K562 (cell line): ENCODE measurements around the gene ST3GAL3. TPM values are rescaled to one million over a fixed set of nuclear protein-coding genes. Genes with fewer than 3 reads are reported as not detected.
A peak's percentile ranks its signal among the peaks of the same experiment; 100 is the strongest.

ENCODE experiments used
- ATAC-seq: fragments of 200-7000 bp; cut with Tn5 transposase; 3 replicates; pipeline ENCODE4 v1.9.1; 2020; ENCODE audit warnings: moderate library complexity
- BruUV-seq: library from RNA; stranded (reverse); fragments of 400-500 nt; replicated peaks from 2 replicates; lab custom pipeline; 2021; lab: Mats Ljungman, UMichigan
- CTCF ChIA-PET: fragments of 300-600 bp; formaldehyde crosslinking; extraction: SDS; loops from one replicate; lab custom pipeline; 2021; ENCODE audit warnings: low intra/inter-chr PET ratio; lab: Yijun Ruan, JAX
- POLR2A ChIA-PET: fragments of 300-600, 350-650 bp; sonication (Branson Sonifier 250); formaldehyde crosslinking; extraction: SDS; loops from one replicate; lab custom pipeline; 2021; ENCODE audit warnings: antibody characterized with exemption, inconsistent platforms; lab: Yijun Ruan, JAX
- DNase-seq, 4 experiments: peaks; one replicate each; pipeline versions ENCODE4 v3.0.0 to v3.0.0-alpha.2; 2011 to 2018; ENCODE audit warnings: low spot score in 3 of 4, mixed read lengths in 3 of 4; ENCODE audit errors: extremely low read depth in 1 of 4
- FAIRE-seq: peaks from 2 replicates; lab custom pipeline; 2011; peaks lifted over from hg19 to GRCh38; lab: Jason Lieb, UNC
- H2AFZ ChIP-seq: 2 replicates; pipeline ENCODE4 v1.6.0; 2011; ENCODE audit warnings: low read depth, low read length, control low read depth, inconsistent platforms
- H3K27ac ChIP-seq: fragments of 200-600 bp; 3 replicates; pipeline ENCODE4 v1.8.0; 2011; ENCODE audit warnings: low read depth, mild to moderate bottlenecking, control low read depth, inconsistent platforms, low read length, moderate library complexity, mixed read lengths; ENCODE audit errors: extremely low read depth
- H3K27me3 ChIP-seq, 2 experiments: fragments of 300-600 bp in 1 of 2; 2 replicates in 1 of 2; 3 replicates in 1 of 2; pipeline versions ENCODE4 v1.6.0 to v1.8.0; 2011; ENCODE audit warnings: inconsistent platforms in 2 of 2, low read length in 2 of 2, mild to moderate bottlenecking in 1 of 2, mixed read lengths in 1 of 2, moderate library complexity in 1 of 2; ENCODE audit not compliant: control insufficient read depth in 2 of 2, insufficient read depth in 2 of 2
- H3K36me3 ChIP-seq: fragments of 300-600 bp; 3 replicates; pipeline ENCODE4 v1.8.0; 2011; ENCODE audit warnings: mild to moderate bottlenecking, low read length, inconsistent platforms; ENCODE audit not compliant: control insufficient read depth, insufficient read depth
- H3K4me1 ChIP-seq, 2 experiments: fragments of 200-600 bp in 1 of 2; replicated peaks in 1 of 2; 2 replicates in 1 of 2; 3 replicates in 1 of 2; pipeline versions ENCODE4 v1.5.1 to v1.8.0; 2011; ENCODE audit warnings: inconsistent platforms in 2 of 2, low read length in 2 of 2, mild to moderate bottlenecking in 1 of 2, mixed read lengths in 1 of 2, moderate library complexity in 1 of 2; ENCODE audit not compliant: control insufficient read depth in 2 of 2, insufficient read depth in 2 of 2
- H3K4me2 ChIP-seq: 2 replicates; pipeline ENCODE4 v1.6.1; 2011; ENCODE audit warnings: low read length, control low read depth, inconsistent platforms, mixed read lengths; ENCODE audit not compliant: insufficient read depth
- H3K4me3 ChIP-seq: fragments of 200-600 bp; sonication (generic), shearing (Covaris generic); 2 replicates; pipeline ENCODE4 v1.5.1; 2016; ENCODE audit warnings: control low read depth, inconsistent platforms
- H3K79me2 ChIP-seq: fragments of 200-600 bp; 3 replicates; pipeline ENCODE4 v1.8.0; 2011; ENCODE audit warnings: low read length, inconsistent platforms; ENCODE audit not compliant: control insufficient read depth, insufficient read depth
- H3K9ac ChIP-seq, 2 experiments: 2 replicates each; pipeline versions ENCODE4 v1.6.0 to v1.6.1; 2011; ENCODE audit warnings: low read depth in 2 of 2, low read length in 2 of 2, control low read depth in 1 of 2, inconsistent platforms in 1 of 2, mild to moderate bottlenecking in 1 of 2, mixed read lengths in 1 of 2; ENCODE audit not compliant: insufficient read depth in 1 of 2
- H3K9me1 ChIP-seq: one replicate; pipeline ENCODE4 v1.6.0; 2011; ENCODE audit warnings: inconsistent platforms, mild to moderate bottlenecking, low read length, moderate library complexity; ENCODE audit not compliant: control insufficient read depth, insufficient read depth
- H3K9me3 ChIP-seq: replicated peaks from 2 replicates; pipeline ENCODE4 v1.5.1; 2011; ENCODE audit warnings: low read depth, low read length, inconsistent platforms; ENCODE audit not compliant: control insufficient read depth, insufficient read depth
- H4K20me1 ChIP-seq: replicated peaks from 2 replicates; pipeline ENCODE4 v1.6.1; 2011; ENCODE audit warnings: low read length, inconsistent platforms, mixed read lengths; ENCODE audit not compliant: control insufficient read depth, insufficient read depth
- DDX20 ChIP-seq: fragments of 450-650 bp; IDR thresholded peaks from 2 replicates; pipeline ENCODE4 v1.6.1; 2016; ENCODE audit warnings: missing genetic modification characterization, low read depth, mild to moderate bottlenecking, missing compliant biosample characterization, moderate library complexity
- SIN3B ChIP-seq: fragments of 450-650 bp; IDR thresholded peaks from 2 replicates; pipeline ENCODE4 v1.6.1; 2017; ENCODE audit warnings: low read depth, mild to moderate bottlenecking, moderate library complexity
- ZNF232 ChIP-seq: sonication (generic); formaldehyde crosslinking; IDR thresholded peaks from 2 replicates; pipeline ENCODE4 v1.8.0; 2022; ENCODE audit warnings: mild to moderate bottlenecking, missing genetic modification reagents
- ZNF589 ChIP-seq: fragments of 200-800 bp; sonication (Bioruptor generic); IDR thresholded peaks from 2 replicates; pipeline ENCODE4 v1.6.1; 2016; ENCODE audit warnings: low read depth, missing genetic modification characterization, missing compliant biosample characterization
- WGBS: fragments of 100-300 bp; shearing (Covaris generic); methylation state at CpG from one replicate; pipeline ENCODE4 v1.1.6; 2016; ENCODE audit warnings: low coverage, mixed read lengths; ENCODE audit not compliant: insufficient coverage; ENCODE audit errors: missing lambda C conversion rate; 5-methylcytosine and 5-hydroxymethylcytosine counted together
- in situ Hi-C: fragments of 300-500 bp; cut with MboI; formaldehyde crosslinking; loops from 4 replicates; pipeline ENCODE4 v1.15.0; 2018; ENCODE audit warnings: inconsistent platforms, mixed read lengths
- intact Hi-C: fragments of 100-400 bp; cut with micrococcal nuclease; formaldehyde crosslinking; loops from 2 replicates; pipeline ENCODE4 v1.14.2; 2022
- polyA plus RNA-seq, 8 experiments: library from polyadenylated mRNA; depleted of rRNA in 4 of 8; stranded (reverse) in 5 of 8; unstranded in 3 of 8; fragments of >200 nt; fragmentation: Nextera tagmentation in 2 of 8; fragmentation: Illumina TruSeq in 1 of 8; extraction: Ambion mirVana in 2 of 8; extraction: Trizol in 1 of 8; gene quantifications; 2 replicates each; pipeline versions ENCODE4 v1.2.1 to v1.2.3, GENCODE V29; 2011 to 2014; ENCODE audit warnings: inconsistent platforms in 1 of 8, missing spikeins in 1 of 8
- total RNA-seq, 7 experiments: library from RNA; depleted of rRNA in 6 of 7; stranded (reverse); fragments of >200 nt in 6 of 7; fragmentation: Illumina TruSeq in 2 of 7; extraction: Trizol in 2 of 7; gene quantifications; 2 replicates each; pipeline versions ENCODE4 v1.2.1 to v1.2.3, GENCODE V29; 2011 to 2021; ENCODE audit warnings: low replicate concordance in 1 of 7

The ST3GAL3 gene
- total and polyA plus RNA-seq, 9 of the 15 experiments (the other 6 are each of a cell fraction or from before 2014, with no cell fraction given): 1.2 to 18.9 (median 11.0) TPM

- no peaks in the 10 kb centered on the region for H3K27me3 ChIP-seq
- peaks cover 17 to 41% of the 10 kb centered on the region in 2 experiments for H3K4me1 ChIP-seq
- ChIA-PET CTCF (interaction anchor here (0.8 to 1.7 kb wide), 3 partner anchors 11 to 415 kb away, joined by 4 to 7 read pairs (median 4); partner anchors contain the start of genes ARTN and PTPRF), POLR2A (interaction anchor here (0.5 to 1.2 kb wide), 7 partner anchors 10 to 499 kb away, joined by 3 to 4 read pairs (median 3); partner anchors contain the start of gene DPH2)
- peak overlapping the region; percentile 98 for H3K4me2 ChIP-seq
- ATAC-seq: no peak
- TF ChIP-seq ZNF232: peak; percentile 10; the same call in 1 of the 2 replicates
- TF ChIP-seq ZNF589: 0 out of 2 replicates have a peak, but pooled peaks have one; percentile 19
- TF ChIP-seq SIN3B: 0 out of 2 replicates have a peak, but pooled peaks have one; percentile 8
- no peak for TF ChIP-seq DDX20 (tag)
- H3K79me2 ChIP-seq: peaks cover 39% of the 10 kb centered on the region
- no peak for FAIRE-seq
- in situ Hi-C loops: no loop called here
- intact Hi-C loops: loop anchor here (1.0 to 5.0 kb wide), 3 partner anchors 24 to 92 kb away; partner anchors contain the start of gene ATP6V0B
- BruUV-seq: TSS peak; percentile 77
- no peaks in the 10 kb centered on the region for H4K20me1 ChIP-seq
- peak overlapping the region; percentile 100 for H2AFZ ChIP-seq
- peak overlapping the region; percentile 60 for H3K4me3 ChIP-seq
- H3K9ac ChIP-seq: peak overlapping the region; percentile 98
- H3K27ac ChIP-seq: peak overlapping the region; percentile 99
- H3K9me1 ChIP-seq: no peaks in the 10 kb centered on the region
- WGBS: 4% methylated on average over 3 of the region's 3 CpGs
- DNase-seq: no peak
- H3K36me3 ChIP-seq: peaks cover 21% of the 10 kb centered on the region
- no peaks in the 10 kb centered on the region for H3K9me3 ChIP-seq
Observed at GRCh38 chr1:43945674-43946235, 238.4 kb downstream of the ST3GAL3 start.
